GM19328 (cell line): Measurements from ENCODE around the gene TMEM250.

Experiments used
- ATAC-seq: cut with Tn5 transposase; IDR thresholded peaks from one replicate; pipeline ENCODE4 v1.9.1; 2021; ENCODE audit warnings: mild to moderate bottlenecking, moderate library complexity; ENCODE audit not compliant: unreplicated experiment

The TMEM250 gene

DNA sequence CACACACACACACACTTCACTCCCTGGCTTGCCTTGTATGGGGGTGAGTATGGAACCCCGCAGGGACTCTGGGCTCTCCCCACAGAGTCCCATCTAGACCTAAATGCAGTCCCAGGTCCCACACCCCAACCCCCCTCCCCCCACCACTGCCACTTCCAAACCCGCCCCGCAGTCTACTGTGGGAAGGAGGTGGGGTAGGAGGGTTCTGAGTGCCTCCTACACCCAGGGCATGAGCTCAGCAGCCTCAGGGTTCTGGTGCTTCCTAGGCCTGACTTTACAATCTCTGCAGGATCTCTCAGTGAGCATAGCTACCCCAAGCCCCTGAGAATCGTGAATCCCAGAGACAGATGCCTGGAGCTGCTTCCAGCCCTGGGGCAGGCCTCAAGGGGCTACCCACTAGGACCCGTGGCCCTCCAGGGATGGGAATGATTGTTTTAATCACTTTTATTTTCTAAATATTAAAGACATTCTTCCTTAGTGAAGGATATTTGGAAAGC is 22.1 kb downstream of the TMEM250 start:
- no peak for ATAC-seq

- ATAC-seq, result no peak
These were observed 23.3 kb downstream of the TMEM250 start, which contains the start of gene NACC2 for GRCh38 chr9:136095070-136096058. Gene NACC2 (minus strand): TSS chr9:136095289. CDS start chr9:136050521, 44,768 bp downstream.

- ATAC-seq, result no peak
These were observed 24.4 kb downstream of the TMEM250 start for GRCh38 chr9:136093995-136094881.

DNA sequence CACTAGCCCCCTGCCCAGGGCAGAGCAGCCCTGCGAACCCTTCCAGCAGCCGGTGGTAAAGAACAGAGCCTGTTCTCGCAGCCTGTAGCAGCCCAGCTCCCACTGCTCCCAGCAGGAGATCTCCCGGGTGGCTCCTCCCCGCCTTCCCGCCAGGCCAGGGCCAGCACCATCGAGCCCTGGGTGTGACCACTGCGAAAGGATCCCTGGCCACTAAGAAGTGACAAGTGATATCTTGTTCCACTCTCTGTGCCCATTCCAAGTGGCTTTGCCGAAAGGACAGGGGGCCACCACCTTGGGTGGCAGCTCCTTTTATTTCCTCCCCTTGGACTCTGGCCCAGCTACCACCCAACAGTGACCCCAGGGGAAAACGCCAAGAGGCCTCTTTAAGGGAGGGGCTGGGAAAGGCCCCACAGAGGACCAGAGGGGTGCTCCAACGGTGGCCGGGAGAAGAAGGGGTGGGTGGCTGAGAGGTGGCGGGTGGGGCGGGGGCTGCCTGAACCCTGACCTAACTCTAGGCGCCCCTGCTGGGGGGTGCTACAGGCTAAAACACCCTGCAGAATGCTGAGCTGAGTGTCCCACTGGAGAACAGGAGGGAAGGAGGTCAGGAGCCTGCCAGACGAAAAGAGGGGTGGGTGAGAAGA is 25.2 kb downstream of the TMEM250 start:
- no peak for ATAC-seq

- ATAC-seq, result no peak
These were observed 25.9 kb downstream of the TMEM250 start for GRCh38 chr9:136092741-136093140.

GRCh38 chr9:136092353-136092650 is 26.4 kb downstream of the TMEM250 start:
- no peak for ATAC-seq

DNA sequence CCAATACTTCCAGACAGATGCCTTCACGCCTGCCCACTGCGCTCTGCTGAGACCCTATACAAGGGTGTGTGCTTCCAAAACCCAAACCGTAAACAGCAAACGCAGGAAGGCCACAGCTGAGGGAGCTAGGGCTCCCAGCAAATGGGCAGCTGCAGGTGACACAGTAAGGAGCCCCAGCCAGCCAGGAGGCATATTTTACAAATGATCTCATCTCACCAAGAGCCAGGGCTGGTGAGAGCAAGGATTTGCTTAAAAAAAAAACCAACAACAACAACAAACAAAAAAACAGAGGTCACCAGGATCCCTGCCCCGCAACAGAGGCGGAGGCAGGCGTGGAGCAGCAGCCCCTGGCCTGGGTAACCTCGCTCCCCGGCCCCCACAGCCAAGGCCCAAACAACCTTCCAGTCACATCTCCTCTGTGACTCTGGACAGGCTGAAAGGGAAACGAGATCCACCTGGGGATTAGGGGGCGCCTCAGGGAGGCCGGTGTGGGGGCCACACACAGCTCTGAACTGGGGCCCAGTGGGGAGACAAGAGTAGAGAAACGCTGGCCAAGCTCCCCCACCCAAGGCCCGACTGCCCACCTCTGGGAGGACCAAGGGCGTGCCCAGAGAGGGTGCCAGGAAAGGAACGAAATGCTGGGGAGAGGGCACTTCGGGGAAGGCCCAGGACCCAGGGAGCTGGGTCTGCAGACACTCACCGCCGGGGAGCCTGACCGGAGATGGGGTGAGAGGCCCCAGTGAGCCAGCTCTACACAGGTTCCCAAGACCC is 26.9 kb downstream of the TMEM250 start:
- ATAC-seq, result no peak

GRCh38 chr9:136090768-136091581 is 27.7 kb downstream of the TMEM250 start:
- ATAC-seq, result no peak

DNA sequence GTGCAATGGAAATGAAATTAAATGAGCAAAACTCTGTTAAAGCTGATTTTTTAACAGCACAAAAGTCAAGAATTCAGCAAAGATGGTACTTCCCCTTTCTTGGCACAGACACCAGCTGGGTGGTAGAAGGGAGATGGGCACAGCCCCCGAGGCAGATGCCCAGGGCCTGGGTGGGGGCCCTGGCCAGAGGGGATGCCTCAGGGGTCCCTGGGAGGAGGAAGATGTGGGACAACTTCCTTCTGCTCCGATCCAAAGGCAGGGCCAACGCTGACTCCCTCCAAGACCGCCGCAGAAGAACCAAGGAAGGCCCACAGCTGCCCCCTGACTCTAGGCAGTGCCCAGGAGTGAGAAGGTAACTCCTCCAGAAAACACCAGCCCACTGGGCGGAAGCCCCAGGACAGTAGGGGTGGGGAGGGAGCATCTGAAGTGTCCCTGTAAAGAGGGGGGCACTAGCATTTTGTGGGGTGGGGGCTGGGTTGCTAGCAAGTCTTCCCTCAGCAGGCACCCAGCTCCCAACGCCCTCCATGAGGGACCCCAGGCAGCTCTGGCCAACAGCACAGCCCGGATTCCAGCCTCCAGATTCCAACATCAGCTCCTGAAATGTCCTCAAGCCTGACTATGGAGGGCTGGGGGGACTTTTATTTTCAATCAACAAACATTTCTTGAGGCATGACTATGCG is 28.5 kb downstream of the TMEM250 start:
- ATAC-seq, result no peak

- no peak for ATAC-seq
These were observed 29.0 kb downstream of the TMEM250 start for GRCh38 chr9:136089697-136090045.

DNA sequence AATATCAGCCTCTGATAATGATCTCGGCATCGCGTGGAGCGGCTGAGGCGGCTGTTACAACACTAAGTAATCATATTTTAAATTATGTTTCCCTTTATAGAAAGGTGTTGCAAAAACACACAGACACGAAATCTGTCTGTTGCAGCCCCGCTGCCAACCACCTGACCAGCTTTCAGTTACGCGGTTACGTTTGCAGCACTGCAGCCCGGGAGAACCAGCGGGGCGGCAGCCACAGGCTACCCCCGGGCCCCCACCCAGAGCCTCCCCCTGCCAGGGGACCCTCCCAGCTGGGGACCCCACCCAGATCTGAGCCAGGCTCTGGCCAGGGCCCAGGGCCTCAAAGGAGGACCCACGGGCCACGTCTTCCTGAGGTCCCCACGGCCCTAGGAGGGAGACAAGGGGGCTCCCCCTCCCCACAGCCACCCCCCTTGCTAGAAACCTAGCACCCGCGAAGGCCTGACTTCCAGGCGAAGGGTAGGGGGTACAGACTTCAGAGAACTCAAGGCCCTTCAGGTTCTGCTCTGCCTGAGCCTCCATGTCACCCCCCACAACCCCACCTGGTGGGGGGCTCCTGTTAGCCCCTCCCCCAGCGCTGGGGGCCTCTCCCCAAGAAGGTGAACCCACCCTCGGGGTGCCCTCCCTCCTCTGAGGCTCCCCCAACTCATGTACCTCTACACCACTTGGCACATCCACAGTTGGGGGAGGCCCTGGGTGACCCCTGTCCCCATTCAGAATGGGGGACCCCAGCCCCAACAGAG is 29.6 kb downstream of the TMEM250 start:
- ATAC-seq, result no peak

- no peak for ATAC-seq
These were observed 30.2 kb downstream of the TMEM250 start for GRCh38 chr9:136088481-136088938.

GRCh38 chr9:136087741-136088480 is 30.8 kb downstream of the TMEM250 start:
- ATAC-seq, result no peak

DNA sequence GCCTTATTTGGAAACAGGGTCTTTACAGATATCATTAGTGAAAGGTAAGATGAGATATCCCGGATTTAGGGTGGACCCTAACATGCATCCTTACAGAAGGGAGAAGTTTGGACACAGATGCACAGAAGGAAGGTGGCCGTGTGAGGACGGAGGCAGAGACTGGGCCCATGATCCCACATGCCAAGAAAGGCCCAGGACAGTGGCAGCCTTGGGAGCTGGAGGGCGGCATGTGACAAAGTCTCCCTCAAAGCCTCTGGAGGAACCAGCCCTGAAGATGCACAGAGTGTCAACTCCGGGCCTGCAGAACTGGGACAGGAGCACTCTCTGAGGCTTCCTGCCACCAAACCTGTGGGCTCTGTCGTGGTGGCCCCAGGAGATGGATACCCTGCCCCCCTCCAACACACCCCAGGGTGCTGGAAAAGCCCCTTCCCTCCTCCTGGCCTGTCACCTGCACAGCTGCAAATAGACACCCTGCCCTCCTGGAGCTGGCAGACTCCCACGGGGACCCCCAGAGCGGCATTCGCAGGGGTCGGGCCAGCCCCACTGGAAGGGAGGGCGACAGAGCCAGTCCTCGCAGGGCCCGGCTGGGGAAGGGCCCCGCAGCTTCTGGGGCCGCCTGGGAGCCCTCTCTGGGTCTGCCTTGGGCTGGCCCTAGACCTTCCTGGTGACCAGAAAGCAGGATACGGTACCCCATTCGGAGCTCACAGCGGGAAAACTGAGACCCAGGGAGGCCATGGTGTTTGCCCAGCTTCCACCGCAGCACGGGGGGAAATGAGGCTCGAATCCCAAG is 31.5 kb downstream of the TMEM250 start:
- no peak for ATAC-seq

- no peak for ATAC-seq
These were observed 32.3 kb downstream of the TMEM250 start for GRCh38 chr9:136086213-136086881.

DNA sequence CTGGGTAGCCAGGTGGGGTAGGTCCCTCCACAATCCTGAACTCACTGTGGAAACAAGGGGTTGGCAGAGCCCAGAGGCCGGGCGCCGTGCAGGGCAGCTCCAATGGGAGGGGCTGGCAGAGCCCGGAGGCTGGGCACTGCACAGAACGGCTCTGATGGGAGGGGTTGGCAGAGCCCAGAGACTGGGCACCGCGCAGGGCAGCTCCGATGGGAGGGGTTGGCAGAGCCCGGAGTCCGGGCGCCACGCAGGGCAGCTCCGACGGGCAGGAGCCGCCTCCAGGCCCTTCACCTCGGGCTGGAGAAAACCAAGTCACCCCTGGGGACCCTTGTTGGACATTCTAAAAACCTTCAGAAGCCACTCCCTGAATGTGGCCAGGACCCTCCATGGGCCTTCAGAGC is 32.9 kb downstream of the TMEM250 start:
- ATAC-seq, result no peak
